Measurements from ENCODE around the gene TGIF1. TPM values are rescaled to one million over a fixed set of nuclear protein-coding genes. Genes with fewer than 3 reads are reported as not detected.

The TGIF1 gene
- total RNA-seq, 6 experiments from 2014 or later = 11.3 to 41.4 (median 22.3) TPM

DNA sequence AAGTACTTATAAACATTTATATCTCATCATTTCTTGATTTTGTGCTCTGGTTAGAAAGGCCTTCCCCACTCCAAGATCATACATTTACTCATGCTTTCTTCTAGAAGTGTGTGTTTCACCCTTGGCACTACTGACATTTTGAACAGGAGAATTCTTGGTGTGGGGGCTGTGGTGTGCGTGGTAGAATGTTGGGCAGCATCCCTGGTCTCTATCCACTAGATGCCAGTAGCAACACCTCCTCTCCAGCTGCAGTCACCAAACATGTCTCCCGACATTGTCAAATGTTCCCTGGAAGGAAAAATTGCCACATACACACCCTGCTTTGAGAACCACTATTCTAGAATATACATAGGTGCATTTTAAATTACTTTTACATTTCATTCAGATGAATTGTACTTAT lies 8.7 kb upstream of the TGIF1 start:
- DNase-seq (peak in 1 of 3 donors; percentile 53), ATAC-seq (peak; percentile 92 to 97 (median 94))
- Histone ChIP-seq H3K9me3 (no peaks in the 10 kb centered on the region), H3K36me3 (no peaks in the 10 kb centered on the region), H3K27me3 (no peaks in the 10 kb centered on the region), H3K27ac (peak overlapping the region in 1 of 3 donors; percentile 54), H3K4me1 (peaks cover 0 to 11% (median 3%) of the 10 kb centered on the region in 4 donors), H3K4me3 (no peak overlapping the region)
- intact Hi-C loops (cut with DNase I) = loop anchor here in 1 of 2 donors (5.0 kb wide), 1 partner anchor 179 kb away; the partner anchor contains the start of gene MYL12B
- TF ChIP-seq, protein P1, sequence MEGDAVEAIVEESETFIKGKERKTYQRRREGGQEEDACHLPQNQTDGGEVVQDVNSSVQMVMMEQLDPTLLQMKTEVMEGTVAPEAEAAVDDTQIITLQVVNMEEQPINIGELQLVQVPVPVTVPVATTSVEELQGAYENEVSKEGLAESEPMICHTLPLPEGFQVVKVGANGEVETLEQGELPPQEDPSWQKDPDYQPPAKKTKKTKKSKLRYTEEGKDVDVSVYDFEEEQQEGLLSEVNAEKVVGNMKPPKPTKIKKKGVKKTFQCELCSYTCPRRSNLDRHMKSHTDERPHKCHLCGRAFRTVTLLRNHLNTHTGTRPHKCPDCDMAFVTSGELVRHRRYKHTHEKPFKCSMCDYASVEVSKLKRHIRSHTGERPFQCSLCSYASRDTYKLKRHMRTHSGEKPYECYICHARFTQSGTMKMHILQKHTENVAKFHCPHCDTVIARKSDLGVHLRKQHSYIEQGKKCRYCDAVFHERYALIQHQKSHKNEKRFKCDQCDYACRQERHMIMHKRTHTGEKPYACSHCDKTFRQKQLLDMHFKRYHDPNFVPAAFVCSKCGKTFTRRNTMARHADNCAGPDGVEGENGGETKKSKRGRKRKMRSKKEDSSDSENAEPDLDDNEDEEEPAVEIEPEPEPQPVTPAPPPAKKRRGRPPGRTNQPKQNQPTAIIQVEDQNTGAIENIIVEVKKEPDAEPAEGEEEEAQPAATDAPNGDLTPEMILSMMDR (IDR thresholded peaks at IDR 0.05) = peak; percentile 41 to 53 (median 50)
- no peak for TF ChIP-seq POLR2A (IDR thresholded peaks at IDR 0.05)
- 5% methylated on average over 2 of the region's 2 CpGs for WGBS (ENCODE audit: insufficient coverage, low coverage, low lambda C conversion rate, missing lambda C conversion rate)

DNA sequence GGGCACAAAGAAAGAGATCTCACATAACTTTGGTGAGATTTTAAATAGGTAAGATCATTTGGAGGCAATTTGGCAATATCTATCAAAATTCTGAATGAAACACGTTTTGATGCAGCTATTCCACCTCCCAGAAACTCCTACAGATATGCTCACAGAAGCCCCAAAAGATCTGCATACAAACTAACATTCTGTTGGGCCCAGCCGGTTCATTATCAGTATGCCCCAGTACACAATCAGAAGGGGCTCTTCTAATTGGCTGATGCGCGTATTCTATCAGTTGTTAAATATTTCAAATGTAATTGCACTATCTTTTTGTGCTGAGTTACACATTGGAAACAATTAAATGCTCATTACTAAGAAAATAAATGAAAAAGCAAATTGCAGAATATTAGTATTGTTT lies 7.1 kb upstream of the TGIF1 start:
- no peak for TF ChIP-seq POLR2A (IDR thresholded peaks at IDR 0.05)
- TF ChIP-seq, protein P1 (IDR thresholded peaks at IDR 0.05) = no peak
- WGBS (ENCODE audit: insufficient coverage, low coverage, low lambda C conversion rate, missing lambda C conversion rate) = 82% methylated on average over 4 of the region's 4 CpGs
- H3K4me1 ChIP-seq = peaks cover 0 to 17% (median 3%) of the 10 kb centered on the region in 4 donors
- H3K36me3 ChIP-seq = no peaks in the 10 kb centered on the region
- ATAC-seq (no peak), DNase-seq (no peak)
- H3K27ac ChIP-seq = no peak overlapping the region
- H3K4me3 ChIP-seq = no peak overlapping the region
- no peaks in the 10 kb centered on the region for H3K27me3 ChIP-seq
- H3K9me3 ChIP-seq = no peaks in the 10 kb centered on the region
- intact Hi-C loops (cut with DNase I) = loop anchor here in 1 of 2 donors (5.0 kb wide), 1 partner anchor 181 kb away; the partner anchor contains the start of gene MYL12B

DNA sequence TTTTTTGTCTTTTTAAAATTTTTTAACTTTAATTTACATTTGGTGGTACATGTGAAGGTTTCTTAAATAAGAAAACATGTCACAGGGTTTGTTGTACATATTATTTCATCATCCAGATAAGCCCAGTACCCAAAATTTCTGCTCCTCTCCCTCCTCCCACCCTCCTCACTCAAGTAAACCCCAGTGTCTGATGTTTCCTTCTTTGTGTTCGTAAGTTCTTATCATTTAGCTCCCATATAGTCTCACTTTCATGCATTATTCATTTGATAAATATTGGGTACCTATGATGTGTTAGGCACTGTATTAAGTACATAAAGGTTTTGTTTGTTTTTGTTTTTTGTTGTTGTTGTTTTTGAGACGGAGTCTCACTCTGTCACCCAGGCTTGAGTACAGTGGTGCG lies 5.7 kb upstream of the TGIF1 start:
- 93% methylated on average over 3 of the region's 3 CpGs for WGBS (ENCODE audit: insufficient coverage, low coverage, low lambda C conversion rate, missing lambda C conversion rate)
- no peak overlapping the region for H3K4me3 ChIP-seq
- no peak for TF ChIP-seq POLR2A (IDR thresholded peaks at IDR 0.05)
- TF ChIP-seq, protein P1 (IDR thresholded peaks at IDR 0.05) = no peak
- peaks cover 0 to 17% (median 3%) of the 10 kb centered on the region in 4 donors for H3K4me1 ChIP-seq
- H3K36me3 ChIP-seq = no peaks in the 10 kb centered on the region
- H3K9me3 ChIP-seq = no peaks in the 10 kb centered on the region
- no peak overlapping the region for H3K27ac ChIP-seq
- no peak for ATAC-seq
- intact Hi-C loops (cut with DNase I) = loop anchor here in 1 of 2 donors (5.0 kb wide), 1 partner anchor 182 kb away; the partner anchor contains the start of gene MYL12B
- no peaks in the 10 kb centered on the region for H3K27me3 ChIP-seq
- no peak for DNase-seq

DNA sequence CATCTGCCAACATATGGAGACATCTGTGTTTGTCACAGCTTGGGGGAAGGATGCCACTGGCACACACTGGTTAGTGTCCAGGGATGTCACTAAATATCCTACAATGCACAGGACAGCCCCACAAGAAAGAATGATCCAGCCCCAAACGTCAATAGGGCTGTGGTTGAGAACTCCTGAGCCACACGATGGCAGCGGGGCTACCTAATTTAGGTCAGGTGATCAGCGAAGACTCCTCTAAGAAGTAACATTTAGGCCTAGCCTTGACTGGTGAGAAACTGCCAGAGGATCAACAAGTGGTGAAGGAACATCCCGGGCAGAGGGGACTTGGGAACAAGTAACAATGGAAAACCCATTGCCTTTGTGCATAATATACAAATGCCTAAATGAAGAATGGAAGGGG lies 5.0 kb upstream of the TGIF1 start:
- intact Hi-C loops (cut with DNase I) = loop anchor here in 1 of 2 donors (5.0 kb wide), 1 partner anchor 183 kb away; the partner anchor contains the start of gene MYL12B
- ATAC-seq (no peak), DNase-seq (no peak)
- Histone ChIP-seq H3K4me1 (peaks cover 0 to 16% (median 1%) of the 10 kb centered on the region in 4 donors), H3K4me3 (no peak overlapping the region), H3K9me3 (no peaks in the 10 kb centered on the region), H3K27me3 (no peaks in the 10 kb centered on the region), H3K36me3 (no peaks in the 10 kb centered on the region), H3K27ac (no peak overlapping the region)
- WGBS (ENCODE audit: insufficient coverage, low coverage, low lambda C conversion rate, missing lambda C conversion rate) = 83% methylated on average over 5 of the region's 5 CpGs
- TF ChIP-seq POLR2A (IDR thresholded peaks at IDR 0.05) = no peak
- TF ChIP-seq, protein P1 (IDR thresholded peaks at IDR 0.05) = no peak

Measured in right lobe of liver (tissue), 6 donors.